HG03097 (cell line): ENCODE measurements around the gene PMAIP1.
"Not testable (repeated sequence)": the region's sequence is repeated elsewhere in the genome, so short reads cannot be mapped to it uniquely, and the experiment has no call there.

Source experiments
- ATAC-seq: cut with Tn5 transposase; IDR thresholded peaks from one replicate; pipeline ENCODE4 v1.9.1; 2021; ENCODE audit not compliant: unreplicated experiment, low FRiP score

PMAIP1 gene

DNA sequence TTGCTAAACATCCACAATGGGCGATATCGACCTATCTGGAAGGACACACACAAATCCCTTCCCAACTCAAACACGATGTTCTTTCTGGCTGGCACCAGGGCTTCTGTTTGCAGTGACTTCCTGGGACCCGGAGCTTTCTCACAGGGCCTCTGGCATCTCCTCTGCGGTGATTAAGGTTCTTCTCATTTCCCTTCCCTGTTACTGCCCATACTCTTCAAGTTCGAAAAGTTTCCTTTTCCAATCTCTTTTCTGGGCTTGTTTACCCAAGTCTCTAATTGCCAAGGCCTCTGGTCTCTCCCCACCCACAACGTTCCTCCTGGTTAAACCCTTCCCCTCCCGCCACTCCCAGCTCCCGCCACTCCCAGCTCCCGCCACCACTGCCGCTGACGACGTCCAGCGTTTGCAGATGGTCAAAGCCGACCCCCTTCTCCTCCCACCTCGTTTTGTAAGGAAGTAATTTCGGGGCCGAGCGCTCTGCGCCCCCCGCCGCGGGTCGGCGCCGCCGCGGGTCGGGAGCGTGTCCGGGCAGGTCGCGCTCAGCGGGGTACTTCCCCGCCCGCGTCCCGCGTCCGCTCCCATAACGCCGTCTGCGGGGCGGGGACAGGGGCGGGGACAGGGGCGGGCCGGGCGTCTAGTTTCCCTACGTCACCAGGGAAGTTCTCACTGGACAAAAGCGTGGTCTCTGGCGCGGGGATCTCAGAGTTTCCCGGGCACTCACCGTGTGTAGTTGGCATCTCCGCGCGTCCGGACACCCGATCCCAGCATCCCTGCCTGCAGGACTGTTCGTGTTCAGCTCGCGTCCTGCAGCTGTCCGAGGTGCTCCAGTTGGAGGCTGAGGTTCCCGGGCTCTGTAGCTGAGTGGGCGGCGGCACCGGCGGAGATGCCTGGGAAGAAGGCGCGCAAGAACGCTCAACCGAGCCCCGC lies at the start of gene PMAIP1:
Gene PMAIP1, plus strand, starts transcription at position 699 of the 924 bp plus-strand sequence. Its CDS starts 182 bp downstream, at position 881.
- ATAC-seq, result peak; percentile 55

DNA sequence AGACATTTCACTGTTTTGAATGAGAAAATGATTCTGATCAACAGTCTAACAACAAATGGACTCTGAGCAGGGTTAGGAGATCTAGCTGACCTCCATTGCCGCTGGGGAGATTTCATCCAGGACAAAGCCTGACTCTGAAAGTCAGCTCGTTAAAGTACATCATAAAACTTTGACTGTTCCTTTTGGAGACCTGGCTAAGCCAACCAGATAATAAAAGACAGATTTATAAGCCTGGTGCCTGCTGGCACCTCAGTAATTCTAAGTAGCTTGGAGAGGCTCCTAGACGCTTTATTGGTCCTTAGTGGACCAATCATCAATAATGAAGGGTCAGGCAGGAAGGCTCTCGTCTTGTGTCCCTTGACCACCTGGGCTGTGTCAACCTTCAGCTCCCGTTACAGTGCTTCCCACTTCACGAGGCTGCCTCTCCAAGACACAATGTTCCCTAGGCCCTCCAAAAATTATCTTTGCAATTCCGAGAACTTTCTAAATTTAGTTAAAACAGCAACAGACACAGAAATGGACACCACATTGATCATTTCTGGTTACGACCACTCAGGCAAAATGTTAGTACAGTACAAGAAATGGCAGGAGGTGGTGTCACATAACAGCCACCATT lies 47.9 kb upstream of the PMAIP1 start:
- no peak for ATAC-seq

DNA sequence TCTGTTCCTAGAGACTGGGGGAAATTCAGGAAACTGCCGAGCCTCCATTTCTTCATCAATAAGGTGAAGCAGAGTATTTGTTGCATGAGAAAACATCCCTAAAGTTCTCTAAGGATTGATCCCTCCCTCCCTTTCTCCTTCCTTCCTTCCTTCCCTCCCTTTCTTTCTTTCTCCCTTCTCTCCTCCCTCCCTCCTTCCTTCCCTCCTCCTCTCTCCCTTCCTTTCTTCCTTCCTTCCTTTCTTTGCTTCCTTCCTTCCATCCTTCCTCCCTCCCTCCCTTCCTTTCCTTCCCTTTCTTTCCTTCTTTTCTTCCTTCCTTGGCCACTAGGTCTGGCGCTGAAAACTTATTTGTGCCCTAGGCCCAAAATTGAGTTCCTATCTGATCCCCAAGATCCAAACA lies 47.2 kb upstream of the PMAIP1 start:
- ATAC-seq, result no peak

DNA sequence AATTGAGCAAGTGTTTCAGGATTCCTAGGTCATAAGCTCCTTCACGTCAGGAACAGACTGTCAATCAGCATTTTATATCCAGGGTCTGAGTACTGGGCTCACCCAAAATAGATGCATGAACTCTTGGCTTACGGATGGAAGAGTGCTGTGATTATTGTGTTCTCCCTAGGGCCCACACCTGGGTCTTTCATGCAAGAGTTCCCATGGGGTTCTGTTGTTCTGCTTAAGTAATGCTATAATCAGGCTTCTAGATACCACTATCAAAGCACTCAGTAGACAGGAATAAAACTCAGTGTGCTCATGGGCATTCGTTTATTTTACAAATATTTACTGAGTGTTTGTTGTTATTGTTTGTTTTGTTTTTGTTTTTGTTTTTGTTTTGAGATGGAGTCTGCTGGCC lies 46.4 kb upstream of the PMAIP1 start:
- no peak for ATAC-seq

DNA sequence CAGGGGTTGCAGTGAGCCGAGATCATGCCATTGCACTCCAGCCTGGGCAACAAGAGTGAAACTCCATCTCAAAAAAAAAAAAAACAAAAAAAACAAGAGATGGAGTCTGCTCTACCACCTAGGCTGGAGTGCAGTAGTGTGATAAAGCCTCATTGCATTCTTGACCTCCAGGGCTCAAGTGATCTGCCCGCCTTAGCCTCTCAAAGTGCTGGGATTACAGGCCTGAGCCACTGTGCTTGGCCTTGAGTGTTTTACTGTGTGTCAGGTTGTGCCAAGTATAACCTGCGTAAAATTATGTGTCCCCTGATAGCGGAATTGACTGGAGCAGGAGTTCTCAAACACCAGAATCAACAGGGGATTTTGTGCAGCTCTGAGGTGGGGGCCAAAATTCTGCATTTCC lies 45.8 kb upstream of the PMAIP1 start:
- not testable (repeated sequence) for ATAC-seq

DNA sequence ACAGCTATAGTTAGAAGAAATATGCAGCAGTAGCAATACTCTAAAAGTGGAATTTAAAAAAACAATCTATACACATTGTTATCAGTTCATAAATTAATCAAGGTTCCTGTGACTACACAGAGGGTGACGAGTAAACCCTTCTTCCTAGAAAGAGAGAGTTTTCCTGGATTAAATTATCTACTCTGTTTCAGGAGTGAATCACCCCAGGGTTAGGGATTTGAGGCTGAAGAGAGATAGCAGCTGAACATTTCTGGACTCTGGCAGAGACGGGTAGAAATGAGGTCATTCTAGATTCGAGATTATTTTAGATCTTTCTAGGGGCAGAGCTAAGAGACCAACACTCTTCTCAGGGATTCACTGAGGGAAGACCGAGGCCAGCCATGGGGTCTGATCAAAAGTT lies 38.8 kb upstream of the PMAIP1 start:
- ATAC-seq, result no peak

DNA sequence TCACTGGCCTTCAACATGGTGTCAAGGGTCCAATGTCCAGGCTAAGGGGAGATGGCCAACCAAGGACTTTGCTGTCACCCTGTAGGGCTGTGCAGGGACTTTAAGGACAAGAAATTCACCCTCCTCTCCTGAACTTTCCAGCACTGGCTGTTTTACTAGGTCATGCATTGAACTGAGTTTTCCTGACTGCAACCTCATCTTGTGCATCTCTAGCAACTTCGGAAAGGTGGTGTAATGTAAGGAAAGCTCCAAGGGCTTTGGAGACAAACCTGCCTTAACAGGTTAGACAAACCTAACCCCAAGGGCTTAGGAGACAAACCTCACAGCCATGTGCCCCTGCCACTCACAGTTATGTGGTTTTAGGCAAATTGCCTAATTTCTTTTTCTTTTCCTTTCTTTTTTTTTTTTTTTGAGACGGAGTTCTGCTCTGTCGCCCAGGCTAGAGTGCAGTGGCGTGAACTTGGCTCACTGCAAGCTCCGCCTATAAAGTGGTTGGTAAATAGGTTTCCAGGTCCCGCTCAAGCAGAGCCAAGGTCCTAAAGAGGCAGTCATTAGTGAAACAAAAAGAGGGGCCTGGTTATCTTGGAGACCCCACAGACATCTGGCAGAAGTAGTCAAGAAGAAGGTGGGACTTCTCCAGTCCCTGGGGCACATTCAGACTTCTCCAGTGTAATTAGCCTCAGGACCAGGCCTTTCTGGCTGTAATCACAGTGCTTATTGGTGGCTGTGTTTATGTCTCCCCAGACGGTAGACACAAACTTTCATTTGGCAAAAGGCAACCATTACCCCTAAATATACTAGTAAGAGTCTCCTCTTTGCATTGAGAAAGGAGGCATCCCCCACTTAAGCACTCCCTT lies 37.6 kb upstream of the PMAIP1 start:
- ATAC-seq, result peak; percentile 75

DNA sequence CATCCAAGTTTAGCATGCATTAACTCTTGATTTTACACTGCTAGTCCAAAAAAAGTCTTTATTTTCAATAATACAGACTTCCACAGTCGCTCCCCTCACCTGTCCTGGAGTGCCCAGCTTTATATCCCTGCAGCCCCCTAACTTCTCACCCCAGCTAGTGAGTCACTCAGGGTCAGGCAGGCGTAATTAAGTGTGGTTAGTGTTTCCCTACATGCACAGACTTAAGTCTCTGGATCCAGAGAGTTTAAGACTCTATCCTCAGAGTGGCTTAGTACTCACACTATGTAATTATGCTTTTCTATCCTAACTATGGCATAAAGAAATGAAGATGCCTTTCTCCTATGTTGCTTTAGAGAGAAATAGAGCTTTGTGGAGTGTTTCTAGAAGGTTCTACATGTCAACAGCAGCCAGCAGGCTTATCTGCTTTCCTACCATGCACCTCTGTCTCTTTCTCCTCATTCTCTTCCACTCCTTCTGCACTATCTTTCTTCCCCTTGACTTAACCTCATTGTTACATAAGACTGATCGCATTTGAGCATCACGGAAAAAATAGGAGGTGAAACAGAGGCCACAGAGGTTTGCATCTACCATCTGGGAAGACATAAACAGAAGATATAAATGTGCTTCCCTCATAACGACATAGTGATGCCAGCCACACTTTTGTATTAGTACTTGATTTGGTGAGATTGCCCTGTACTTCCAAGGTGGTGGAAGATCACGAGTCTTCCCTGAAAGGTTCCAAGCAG lies 34.4 kb upstream of the PMAIP1 start:
- ATAC-seq, result no peak

DNA sequence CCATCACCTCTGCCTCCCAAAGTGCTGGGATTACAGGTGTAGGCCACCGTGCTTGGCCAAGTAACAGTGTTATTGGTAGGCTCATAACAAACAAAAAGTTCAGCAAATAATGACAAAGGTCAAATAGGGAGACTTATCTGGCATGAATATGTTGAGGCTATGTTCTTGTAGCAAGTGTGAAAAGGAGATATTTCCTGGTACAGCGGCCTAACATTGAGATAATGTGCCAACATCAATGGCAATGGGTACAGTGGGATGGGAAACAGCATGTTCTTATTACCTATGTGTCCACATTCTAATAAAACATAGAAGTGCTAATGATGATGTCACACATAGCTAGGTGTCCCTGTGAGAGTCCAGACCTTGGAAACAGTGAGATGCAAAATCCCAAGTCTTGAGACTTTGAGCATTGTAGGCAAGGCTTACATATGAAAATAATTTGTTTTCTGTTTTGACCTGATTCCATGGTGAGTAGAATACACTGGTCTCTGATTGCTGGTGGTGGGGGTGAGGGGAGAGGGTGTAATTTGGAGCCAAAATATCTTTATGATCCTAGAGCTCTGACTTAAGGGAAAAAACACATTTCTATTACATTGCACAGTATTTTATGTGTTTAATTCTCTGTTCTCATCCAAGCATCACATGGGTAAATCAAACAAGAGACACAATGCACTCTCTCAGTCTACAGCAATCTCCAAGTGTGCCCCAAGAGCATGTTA lies 33.1 kb upstream of the PMAIP1 start:
- ATAC-seq, result no peak

DNA sequence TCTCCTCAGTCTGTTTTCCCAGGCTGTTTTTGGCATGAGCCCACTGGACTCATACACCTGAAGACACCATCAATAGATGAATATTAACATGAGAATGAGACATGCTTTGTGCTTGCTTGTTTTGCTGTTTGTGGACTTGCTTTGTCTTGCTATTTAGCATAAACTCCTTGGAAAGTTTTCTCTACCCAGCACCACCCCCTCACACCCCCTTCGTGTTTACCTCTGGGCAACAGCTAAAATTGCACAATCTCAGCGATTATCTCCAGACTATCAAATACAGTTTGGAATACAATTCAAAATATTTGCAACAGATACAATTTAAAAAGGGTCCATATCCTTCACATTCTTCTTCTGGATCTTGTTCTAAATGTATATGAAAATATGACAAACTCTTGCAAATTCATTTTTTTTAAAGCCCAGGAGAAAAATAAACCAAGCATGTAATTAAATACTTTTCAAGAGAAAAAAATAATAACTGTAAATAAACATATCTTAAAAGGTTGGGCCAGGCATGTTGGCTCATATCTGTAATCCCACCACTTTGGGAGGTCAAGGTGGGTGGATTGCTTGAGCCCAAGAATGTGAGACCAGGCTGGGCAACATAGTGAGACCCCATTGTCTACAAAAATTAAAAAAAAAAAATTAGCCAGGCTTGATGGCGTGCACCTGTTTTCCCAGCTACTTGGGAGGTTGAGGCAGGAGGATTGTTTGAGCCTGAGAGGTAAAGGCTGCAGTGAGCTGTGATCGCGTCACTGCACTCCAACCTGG lies 32.3 kb upstream of the PMAIP1 start:
- ATAC-seq, result no peak

DNA sequence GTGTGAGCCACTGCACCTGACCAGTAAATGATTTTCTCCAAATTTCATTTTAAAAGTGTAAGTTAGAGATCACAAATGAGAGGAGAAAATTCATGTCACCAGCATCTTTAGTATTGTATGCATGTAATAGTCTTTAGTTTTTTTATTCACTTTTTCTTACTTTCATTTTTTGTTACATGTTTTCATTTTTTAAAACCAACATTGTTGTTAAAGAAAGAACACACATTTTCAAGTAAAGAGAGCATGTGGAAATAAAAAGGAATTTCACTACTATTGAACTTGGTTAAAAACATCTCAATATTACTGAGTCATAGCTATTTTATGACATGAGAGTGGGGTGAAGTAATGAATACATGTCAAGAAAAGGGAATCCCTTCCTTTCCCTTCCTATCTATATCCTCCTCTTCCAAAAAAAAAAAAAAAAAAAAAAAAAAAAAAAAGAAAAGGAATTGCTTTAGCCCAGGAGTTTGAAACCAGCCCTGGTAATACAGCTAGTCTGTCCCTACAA lies 29.1 kb upstream of the PMAIP1 start:
- ATAC-seq, result no peak

DNA sequence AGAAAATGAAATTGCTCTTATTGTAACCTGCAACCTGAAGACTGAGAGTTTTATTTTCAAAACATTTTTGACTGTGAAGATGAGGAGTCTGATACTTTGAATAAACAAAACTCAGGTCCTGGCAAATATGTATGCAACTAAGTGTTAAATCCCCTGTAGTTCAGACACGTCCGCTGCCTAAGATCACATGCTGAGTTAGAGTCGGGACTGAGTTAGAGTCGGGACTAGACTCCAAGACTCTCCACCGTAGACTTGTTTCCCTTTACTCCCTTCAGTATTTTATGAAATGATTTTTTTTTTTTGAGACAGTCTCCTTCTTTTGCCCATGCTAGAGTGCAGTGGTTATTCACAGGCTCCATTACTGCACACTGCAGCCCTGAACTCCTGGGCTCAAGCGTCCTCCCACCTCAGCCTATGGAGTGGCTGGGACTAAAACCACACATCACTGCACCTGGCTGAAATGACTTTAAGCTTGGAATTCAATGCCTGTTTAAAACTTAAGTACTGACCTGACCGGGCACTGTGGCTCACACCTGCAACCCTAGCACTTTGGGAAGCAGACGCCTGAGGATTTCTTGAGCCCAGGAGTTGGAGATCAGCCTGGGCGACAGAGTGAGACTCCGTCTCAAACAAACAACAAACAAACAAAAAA lies 28.0 kb upstream of the PMAIP1 start:
- no peak for ATAC-seq

DNA sequence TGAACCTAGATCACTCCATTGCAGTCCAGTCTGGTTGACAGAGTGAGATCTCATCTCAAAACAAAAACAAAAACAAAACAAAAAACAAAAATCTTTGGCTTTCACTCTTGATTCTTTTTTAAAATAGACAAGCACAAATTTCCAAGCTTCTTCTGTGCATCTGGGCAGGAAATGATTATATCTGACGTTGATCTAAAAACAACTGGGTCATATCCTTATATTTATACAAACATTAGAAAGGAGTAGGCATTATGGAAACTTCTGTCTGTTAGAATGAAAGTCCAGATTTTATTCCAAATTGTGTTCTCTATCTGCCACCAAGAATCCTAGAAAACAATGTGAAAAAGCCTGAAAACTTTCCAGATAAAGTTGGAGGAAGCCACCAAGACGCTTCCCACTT lies 26.2 kb upstream of the PMAIP1 start:
- no peak for ATAC-seq

DNA sequence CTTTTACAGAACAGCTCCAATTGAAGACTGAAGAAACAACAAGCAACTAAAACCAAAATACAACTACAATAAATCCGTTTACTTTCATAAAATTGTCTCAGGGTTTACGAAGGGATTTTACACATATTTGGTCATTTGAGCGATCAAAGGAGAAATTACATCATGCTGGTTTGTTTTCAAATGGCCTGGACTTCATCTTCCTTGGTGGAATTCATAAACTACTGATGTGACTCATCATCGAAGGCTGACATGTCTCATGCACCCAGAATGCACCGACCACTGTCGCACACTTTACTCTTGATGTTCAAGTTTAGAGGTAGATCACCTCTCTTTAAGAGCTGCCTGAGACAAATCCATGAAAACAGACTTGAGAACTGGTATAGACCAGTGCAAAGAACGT lies 25.6 kb upstream of the PMAIP1 start:
- no peak for ATAC-seq

DNA sequence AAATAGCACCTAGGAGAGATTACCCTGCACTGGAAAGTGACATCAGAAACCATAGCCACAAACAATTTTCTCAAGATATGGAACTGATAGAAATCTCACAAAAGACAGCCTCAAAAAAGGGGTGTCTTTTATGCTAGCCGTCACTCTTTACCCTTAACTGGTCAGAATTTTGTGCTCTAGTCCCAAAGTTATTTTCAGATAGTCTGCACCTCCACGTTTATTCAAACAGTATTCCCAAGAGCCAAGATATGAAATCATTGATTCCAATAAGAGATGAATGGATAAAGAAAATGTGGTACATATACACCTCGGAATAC lies 23.5 kb upstream of the PMAIP1 start:
- peak; percentile 63 for ATAC-seq

DNA sequence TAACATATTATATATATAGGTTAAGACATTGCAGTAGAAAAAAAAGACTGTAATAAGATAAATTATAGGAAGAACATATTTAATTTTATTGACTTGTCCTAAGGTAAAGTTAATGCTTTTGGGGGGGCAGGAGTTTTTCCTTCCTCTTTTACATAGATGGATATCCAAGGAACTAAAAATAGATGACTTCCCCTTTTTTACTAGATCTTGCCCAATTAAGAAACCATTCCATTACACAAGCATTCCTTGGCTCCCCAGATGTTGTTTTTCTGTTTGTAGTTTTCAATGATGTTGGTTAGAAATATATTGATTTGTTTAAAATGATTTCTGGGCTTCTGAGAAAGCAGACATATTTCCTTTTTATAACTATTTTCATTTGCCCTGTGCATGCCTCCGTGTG lies 22.4 kb upstream of the PMAIP1 start:
- ATAC-seq, result no peak

DNA sequence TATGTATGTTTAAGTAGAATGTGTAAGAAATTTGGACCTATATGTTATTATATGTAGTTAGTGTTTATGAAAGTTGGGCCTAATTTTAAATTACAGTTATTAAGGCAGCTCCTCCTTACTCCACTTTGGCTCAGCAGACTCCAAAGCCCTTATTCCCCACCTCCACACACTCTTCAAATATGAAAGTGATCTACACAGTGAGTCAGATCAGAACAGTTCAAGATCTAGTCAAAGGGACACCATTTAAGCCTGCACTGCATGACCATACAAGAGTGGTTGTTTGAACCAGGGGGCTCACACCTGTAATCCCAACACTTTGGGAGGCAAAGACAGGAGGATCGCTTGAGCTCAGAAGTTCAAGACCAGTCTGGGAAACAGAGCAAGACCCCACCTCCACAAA lies 21.2 kb upstream of the PMAIP1 start:
- ATAC-seq, result peak; percentile 40
